Measurements from ENCODE around the gene TRPM3. TPM values are rescaled to one million over a fixed set of nuclear protein-coding genes. Genes with fewer than 3 reads are reported as not detected.

The TRPM3 gene
- total RNA-seq, 1 donor from 2014 or later, result 0.25 TPM

GRCh38 chr9:70789086-70789485, 332.3 kb downstream of the TRPM3 start:
- Histone ChIP-seq H3K27ac (no peak overlapping the region), H3K4me3 (no peak overlapping the region), H3K4me1 (no peaks in the 10 kb centered on the region), H3K27me3 (no peaks in the 10 kb centered on the region), H3K9me3 (no peaks in the 10 kb centered on the region), H3K36me3 (no peaks in the 10 kb centered on the region)
- intact Hi-C loops (cut with DNase I), result no loop called here
- TF ChIP-seq, protein P1, sequence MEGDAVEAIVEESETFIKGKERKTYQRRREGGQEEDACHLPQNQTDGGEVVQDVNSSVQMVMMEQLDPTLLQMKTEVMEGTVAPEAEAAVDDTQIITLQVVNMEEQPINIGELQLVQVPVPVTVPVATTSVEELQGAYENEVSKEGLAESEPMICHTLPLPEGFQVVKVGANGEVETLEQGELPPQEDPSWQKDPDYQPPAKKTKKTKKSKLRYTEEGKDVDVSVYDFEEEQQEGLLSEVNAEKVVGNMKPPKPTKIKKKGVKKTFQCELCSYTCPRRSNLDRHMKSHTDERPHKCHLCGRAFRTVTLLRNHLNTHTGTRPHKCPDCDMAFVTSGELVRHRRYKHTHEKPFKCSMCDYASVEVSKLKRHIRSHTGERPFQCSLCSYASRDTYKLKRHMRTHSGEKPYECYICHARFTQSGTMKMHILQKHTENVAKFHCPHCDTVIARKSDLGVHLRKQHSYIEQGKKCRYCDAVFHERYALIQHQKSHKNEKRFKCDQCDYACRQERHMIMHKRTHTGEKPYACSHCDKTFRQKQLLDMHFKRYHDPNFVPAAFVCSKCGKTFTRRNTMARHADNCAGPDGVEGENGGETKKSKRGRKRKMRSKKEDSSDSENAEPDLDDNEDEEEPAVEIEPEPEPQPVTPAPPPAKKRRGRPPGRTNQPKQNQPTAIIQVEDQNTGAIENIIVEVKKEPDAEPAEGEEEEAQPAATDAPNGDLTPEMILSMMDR (IDR thresholded peaks at IDR 0.05), result no peak
- DNase-seq (ENCODE audit: extremely low spot score in 2 of 2), result no peak

- DNase-seq (ENCODE audit: extremely low spot score in 2 of 2), result no peak
- TF ChIP-seq, protein P1 (IDR thresholded peaks at IDR 0.05), result no peak
- TF ChIP-seq POLR2A (IDR thresholded peaks at IDR 0.05) (no peak), POLR2AphosphoS5 (IDR thresholded peaks at IDR 0.05; ENCODE audit: insufficient read depth in 1 of 2, low read depth in 1 of 2) (no peak)
- Histone ChIP-seq H3K4me1 (no peaks in the 10 kb centered on the region), H3K27me3 (no peaks in the 10 kb centered on the region), H3K27ac (no peak overlapping the region), H3K9me3 (no peaks in the 10 kb centered on the region), H3K36me3 (no peaks in the 10 kb centered on the region), H3K4me3 (no peak overlapping the region)
- intact Hi-C loops (cut with DNase I), result no loop called here
These were observed 337.0 kb downstream of the TRPM3 start for GRCh38 chr9:70784456-70784855.

DNA sequence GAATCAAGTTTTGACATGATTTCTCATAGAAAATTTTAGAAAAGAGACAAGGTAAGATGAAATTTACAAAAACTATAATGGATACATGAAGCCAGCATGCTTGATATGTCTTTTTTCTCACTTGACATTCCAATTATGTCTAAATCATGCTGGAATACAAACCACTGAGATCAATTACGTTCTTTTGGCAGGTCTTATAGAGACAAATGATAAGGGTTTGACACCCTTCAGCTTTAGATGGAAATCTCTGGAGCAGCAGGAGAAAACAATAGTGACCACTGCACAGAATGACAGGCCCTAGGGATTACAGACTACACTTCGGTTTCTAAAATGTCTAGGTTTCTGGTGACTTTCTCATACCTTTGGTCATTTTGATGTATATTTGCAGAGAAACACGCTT, 342.9 kb downstream of the TRPM3 start:
- H3K4me3 ChIP-seq, result no peak overlapping the region
- H3K9me3 ChIP-seq, result no peaks in the 10 kb centered on the region
- DNase-seq (ENCODE audit: extremely low spot score in 2 of 2), result no peak
- H3K4me1 ChIP-seq, result no peaks in the 10 kb centered on the region
- H3K27me3 ChIP-seq, result no peaks in the 10 kb centered on the region
- H3K27ac ChIP-seq, result no peak overlapping the region
- no peak for TF ChIP-seq POLR2A (IDR thresholded peaks at IDR 0.05)
- TF ChIP-seq, protein P1 (IDR thresholded peaks at IDR 0.05), result no peak
- TF ChIP-seq POLR2AphosphoS5 (IDR thresholded peaks at IDR 0.05; ENCODE audit: insufficient read depth in 1 of 2, low read depth in 1 of 2), result no peak
- H3K36me3 ChIP-seq, result no peaks in the 10 kb centered on the region
- intact Hi-C loops (cut with DNase I), result no loop called here

DNA sequence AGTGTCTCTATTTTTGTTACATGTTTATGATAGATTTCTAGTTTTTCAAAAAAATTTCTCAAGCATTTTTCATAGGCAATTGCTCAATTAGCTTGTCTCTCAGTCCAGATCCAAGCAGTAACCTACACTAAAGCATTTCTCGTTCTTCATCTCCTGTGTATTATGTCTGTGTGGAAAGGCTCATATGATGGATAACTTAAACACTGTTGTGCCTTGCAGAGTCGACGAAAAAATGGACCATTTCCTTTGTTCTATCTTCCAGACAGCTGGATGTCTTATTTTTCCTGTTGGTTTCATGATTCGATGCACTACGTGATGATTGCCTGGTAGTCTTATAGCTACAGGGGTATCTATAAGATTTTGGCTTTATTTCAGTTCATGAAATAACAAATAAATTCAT, 347.8 kb downstream of the TRPM3 start:
- Histone ChIP-seq H3K4me3 (no peak overlapping the region), H3K4me1 (no peaks in the 10 kb centered on the region), H3K27ac (no peak overlapping the region), H3K36me3 (no peaks in the 10 kb centered on the region), H3K9me3 (no peaks in the 10 kb centered on the region), H3K27me3 (no peaks in the 10 kb centered on the region)
- TF ChIP-seq POLR2A (IDR thresholded peaks at IDR 0.05) (no peak), POLR2AphosphoS5 (IDR thresholded peaks at IDR 0.05; ENCODE audit: insufficient read depth in 1 of 2, low read depth in 1 of 2) (no peak)
- TF ChIP-seq, protein P1 (IDR thresholded peaks at IDR 0.05), result no peak
- intact Hi-C loops (cut with DNase I), result no loop called here
- DNase-seq (ENCODE audit: extremely low spot score in 2 of 2), result no peak

- H3K4me3 ChIP-seq, result no peak overlapping the region
- H3K27ac ChIP-seq, result no peak overlapping the region
- DNase-seq (ENCODE audit: extremely low spot score in 2 of 2), result no peak
- no peaks in the 10 kb centered on the region for H3K9me3 ChIP-seq
- no peaks in the 10 kb centered on the region for H3K27me3 ChIP-seq
- H3K4me1 ChIP-seq, result no peaks in the 10 kb centered on the region
- H3K36me3 ChIP-seq, result no peaks in the 10 kb centered on the region
- intact Hi-C loops (cut with DNase I), result no loop called here
- TF ChIP-seq POLR2AphosphoS5 (IDR thresholded peaks at IDR 0.05; ENCODE audit: insufficient read depth in 1 of 2, low read depth in 1 of 2) (no peak), POLR2A (IDR thresholded peaks at IDR 0.05) (no peak)
- TF ChIP-seq, protein P1 (IDR thresholded peaks at IDR 0.05), result no peak
These were observed 348.8 kb downstream of the TRPM3 start for GRCh38 chr9:70772601-70773000.

Measured in vagina (tissue), 2 donors.